WERI-Rb-1 (cell line): ENCODE data around the gene RBM34.

Experiments used
- DNase-seq: peaks from one replicate; pipeline ENCODE4 v3.0.0-alpha.2; 2020
- H3K27ac ChIP-seq: fragments of 250-450 bp; sonication (Bioruptor Pico); 2 replicates; pipeline ENCODE4 v1.5.1; 2020; ENCODE audit warnings: mild to moderate bottlenecking, moderate library complexity
- H3K27me3 ChIP-seq: fragments of 250-450 bp; sonication (Bioruptor Pico); 2 replicates; pipeline ENCODE4 v1.5.1; 2021; ENCODE audit warnings: mild to moderate bottlenecking, low read depth, moderate library complexity; ENCODE audit not compliant: insufficient read depth, severe bottlenecking
- H3K36me3 ChIP-seq: fragments of 250-450 bp; sonication (Bioruptor Pico); 2 replicates; pipeline ENCODE4 v1.5.1; 2020; ENCODE audit warnings: mild to moderate bottlenecking, moderate library complexity
- H3K4me3 ChIP-seq: 2 replicates; pipeline ENCODE4 v1.5.1; 2011; ENCODE audit warnings: low read depth, mild to moderate bottlenecking, control low read depth, low read length
- H3K9me3 ChIP-seq: fragments of 250-450 bp; sonication (Bioruptor Pico); 2 replicates; pipeline ENCODE4 v1.5.1; 2021; ENCODE audit warnings: mild to moderate bottlenecking, moderate library complexity; ENCODE audit not compliant: severe bottlenecking
- CTCF ChIP-seq: IDR thresholded peaks from 2 replicates; pipeline ENCODE4 v1.5.1; 2011; ENCODE audit warnings: low read depth, mild to moderate bottlenecking, control low read depth, inconsistent platforms, low read length

Gene RBM34

DNA sequence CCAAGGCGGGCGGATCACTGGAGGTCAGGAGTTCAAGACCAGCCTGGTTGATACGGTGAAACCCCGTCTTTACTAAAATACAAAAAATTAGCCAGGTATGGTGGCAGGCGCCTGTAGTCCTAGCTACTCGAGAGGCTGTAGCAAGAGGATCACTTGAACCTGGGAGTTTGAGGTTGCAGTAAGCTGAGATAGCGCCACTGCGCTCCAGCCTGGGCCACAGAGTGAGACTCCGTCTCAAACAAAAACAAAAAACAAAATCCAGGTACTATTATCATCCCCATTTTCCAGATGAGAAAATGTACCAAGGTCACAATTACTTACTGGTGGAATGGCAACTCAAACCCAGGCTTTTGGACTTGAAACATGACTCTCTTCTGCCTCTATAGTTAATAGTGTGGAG is 36.9 kb downstream of the RBM34 start:
- H3K27me3 ChIP-seq: no peaks in the 10 kb centered on the region
- no peak overlapping the region for H3K27ac ChIP-seq
- H3K4me3 ChIP-seq: no peak overlapping the region
- no peak for TF ChIP-seq CTCF
- H3K9me3 ChIP-seq: no peaks in the 10 kb centered on the region
- H3K36me3 ChIP-seq: peaks cover 95% of the 10 kb centered on the region
- DNase-seq: no peak

GRCh38 chr1:235122348-235122747 is 38.7 kb downstream of the RBM34 start:
- DNase-seq: no peak
- no peak overlapping the region for H3K4me3 ChIP-seq
- no peaks in the 10 kb centered on the region for H3K9me3 ChIP-seq
- H3K27me3 ChIP-seq: no peaks in the 10 kb centered on the region
- TF ChIP-seq CTCF: no peak
- no peak overlapping the region for H3K27ac ChIP-seq
- H3K36me3 ChIP-seq: peaks cover 100% of the 10 kb centered on the region

DNA sequence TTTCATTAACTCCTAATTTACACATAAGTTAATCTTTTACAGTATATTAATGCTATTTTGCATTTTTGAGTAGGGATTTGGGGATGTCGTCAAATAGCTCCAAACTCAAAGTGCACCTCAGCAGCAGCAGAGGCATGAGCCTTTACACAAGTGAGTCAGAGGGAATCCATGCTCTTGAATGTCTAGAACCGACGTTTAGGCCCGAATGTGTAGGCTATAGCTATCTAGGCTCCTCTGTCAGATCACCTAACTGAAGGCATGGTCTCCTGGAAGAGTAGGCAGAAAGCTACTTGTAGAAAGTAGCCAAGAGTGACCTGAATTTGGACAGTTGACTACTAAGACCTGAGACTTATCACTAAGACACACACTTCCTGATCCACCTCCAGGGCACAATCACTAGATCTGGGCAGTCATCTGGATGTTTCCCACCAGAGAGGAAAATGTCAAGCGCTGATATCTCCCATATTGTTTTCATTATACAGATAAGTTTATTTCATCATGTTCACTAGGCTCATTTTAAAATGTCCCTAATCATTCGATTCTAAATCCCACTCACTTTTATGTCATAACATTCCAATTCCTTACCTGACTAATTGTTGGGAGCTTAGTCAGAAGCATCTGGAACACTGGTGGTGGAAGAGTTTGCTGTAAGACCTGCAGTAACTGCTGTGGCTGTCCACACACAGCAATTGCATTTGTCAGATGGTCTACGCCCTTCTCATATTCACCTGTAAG is 47.7 kb downstream of the RBM34 start:
- H3K9me3 ChIP-seq: no peaks in the 10 kb centered on the region
- no peak overlapping the region for H3K4me3 ChIP-seq
- no peak for DNase-seq
- no peak for TF ChIP-seq CTCF
- H3K27me3 ChIP-seq: no peaks in the 10 kb centered on the region
- no peak overlapping the region for H3K27ac ChIP-seq
- peaks cover 90% of the 10 kb centered on the region for H3K36me3 ChIP-seq

DNA sequence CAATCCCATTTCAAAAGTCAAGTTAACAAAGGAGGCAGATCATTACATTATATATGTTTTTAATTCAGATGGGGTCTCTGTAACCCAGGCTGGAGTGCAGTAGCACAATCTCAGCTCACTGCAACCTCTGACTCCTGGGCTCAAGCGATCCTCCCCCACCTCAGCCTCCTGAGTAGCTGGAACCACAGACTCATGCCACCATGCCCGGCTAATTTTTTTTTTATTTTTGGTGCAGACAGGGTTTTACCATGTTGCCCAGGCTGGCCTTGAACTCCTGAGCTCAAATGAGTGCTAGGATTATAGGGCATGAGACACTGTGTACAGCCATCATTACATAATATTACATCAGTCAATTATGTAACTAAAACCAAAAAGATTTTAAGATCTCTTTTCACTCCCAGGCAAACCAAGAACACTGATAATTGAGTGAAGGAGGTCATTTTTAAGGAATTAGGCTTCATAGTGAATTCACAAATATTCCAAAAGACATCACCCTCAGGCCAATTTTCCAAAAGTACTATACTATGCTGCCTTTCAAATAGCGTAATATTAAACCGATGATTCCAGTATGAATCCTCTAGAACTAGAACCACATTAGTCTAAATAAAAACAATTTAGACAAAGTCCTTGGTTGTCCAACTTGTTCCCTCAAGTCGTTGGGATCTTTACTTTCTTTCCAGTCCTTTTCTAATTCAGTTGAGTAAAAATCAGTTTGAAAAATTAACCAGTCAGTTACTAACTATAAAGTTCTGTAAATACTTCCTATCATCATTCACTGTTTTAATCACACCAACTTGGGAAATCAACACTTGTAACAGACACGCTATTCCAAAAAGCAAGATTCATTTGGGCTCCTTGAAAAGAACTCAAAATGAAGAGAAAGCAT is 48.5 kb downstream of the RBM34 start:
- no peak overlapping the region for H3K27ac ChIP-seq
- no peak overlapping the region for H3K4me3 ChIP-seq
- H3K9me3 ChIP-seq: no peaks in the 10 kb centered on the region
- TF ChIP-seq CTCF: no peak
- peaks cover 88% of the 10 kb centered on the region for H3K36me3 ChIP-seq
- DNase-seq: no peak
- no peaks in the 10 kb centered on the region for H3K27me3 ChIP-seq

DNA sequence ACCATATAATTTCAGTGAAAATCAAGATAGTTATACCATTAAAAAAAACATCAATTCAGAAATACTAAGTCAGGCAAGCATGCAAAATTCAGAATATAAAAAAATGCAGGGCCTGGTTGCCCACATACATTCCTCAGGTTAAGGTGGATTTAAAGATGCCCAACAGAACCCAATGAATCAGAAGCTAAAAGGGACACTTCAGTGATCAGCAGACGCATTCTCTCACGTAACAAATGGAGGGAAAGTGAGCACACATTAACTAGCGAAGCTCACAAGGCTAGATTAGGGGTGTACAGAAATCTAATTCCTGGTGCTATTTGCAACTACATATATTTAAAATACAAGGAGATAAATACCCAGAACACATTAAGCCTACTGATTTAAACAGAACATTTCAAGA is 49.9 kb downstream of the RBM34 start:
- H3K27ac ChIP-seq: no peak overlapping the region
- H3K36me3 ChIP-seq: peaks cover 78% of the 10 kb centered on the region
- no peak overlapping the region for H3K4me3 ChIP-seq
- no peak for TF ChIP-seq CTCF
- H3K9me3 ChIP-seq: no peaks in the 10 kb centered on the region
- DNase-seq: no peak
- no peaks in the 10 kb centered on the region for H3K27me3 ChIP-seq
